ENCODE results near the gene SLC17A8. TPM values are rescaled to one million over a fixed set of nuclear protein-coding genes. Genes with fewer than 3 reads are reported as not detected.
"Not testable (repeated sequence)": the region's sequence is repeated elsewhere in the genome, so short reads cannot be mapped to it uniquely, and the experiment has no call there.

SLC17A8 gene
- polyA plus RNA-seq, 4 donors: 0.22 to 0.51 (median 0.37) TPM

DNA sequence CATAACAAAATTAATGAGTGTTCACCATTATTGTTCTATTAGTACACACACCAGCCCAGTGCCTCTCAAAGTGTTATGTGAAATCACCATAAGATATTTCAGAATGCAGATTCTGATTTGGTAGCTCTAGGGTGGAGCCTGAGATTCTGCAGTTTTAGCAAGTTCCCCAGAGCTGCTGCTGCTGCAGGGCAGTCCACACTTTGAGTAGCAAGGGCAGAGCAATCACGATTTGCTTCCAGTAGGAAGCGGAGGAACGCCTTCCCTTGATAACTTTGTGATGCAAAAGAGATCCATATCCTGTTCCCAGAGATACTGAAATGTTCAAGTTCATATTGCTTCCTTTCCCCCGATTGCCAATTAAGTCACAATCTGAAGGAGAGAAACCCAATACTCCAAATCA, 57.9 kb downstream of the SLC17A8 start:
- DNase-seq (ENCODE audit: low read depth in 4 of 4, low spot score in 3 of 4): no peak

DNA sequence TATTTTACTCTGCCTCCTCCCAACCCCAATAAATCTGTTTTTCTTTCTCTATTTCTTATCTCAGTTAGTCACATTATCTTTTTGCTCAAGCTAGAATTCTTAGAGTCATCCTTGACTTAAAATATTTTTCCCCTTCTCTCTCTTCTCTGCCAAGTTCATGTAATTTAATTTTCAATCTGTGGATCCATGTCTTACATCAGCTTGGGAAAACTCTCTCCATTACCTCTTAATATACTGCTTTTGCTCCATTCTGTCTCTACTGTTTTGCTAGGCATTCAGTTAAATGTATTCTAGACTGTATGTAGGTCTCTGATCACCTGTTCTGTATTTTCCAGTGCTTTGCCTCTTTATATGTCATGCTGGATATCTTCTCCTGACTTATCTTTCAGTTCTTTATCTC, 65.8 kb downstream of the SLC17A8 start:
- DNase-seq (ENCODE audit: low read depth in 4 of 4, low spot score in 3 of 4): no peak

DNA sequence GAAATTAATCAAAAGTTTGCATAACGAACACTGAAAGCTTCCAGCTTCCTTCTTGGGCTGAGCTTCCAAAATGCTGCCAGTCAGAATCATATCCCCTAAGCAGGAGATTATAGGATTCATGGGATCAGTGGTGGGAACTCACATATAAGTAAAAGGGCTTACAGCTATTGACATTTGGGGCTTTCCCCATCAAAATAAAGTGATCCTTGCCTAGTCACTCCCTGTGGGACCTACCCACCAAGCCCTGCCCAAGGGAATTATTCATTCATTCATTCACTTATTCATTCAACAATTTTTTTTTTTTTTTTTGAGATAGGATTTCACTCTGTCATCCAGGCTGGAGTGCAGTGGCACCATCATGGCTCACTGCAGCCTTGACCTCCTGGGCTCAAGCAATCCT, 69.3 kb downstream of the SLC17A8 start:
- DNase-seq (ENCODE audit: low read depth in 4 of 4, low spot score in 3 of 4): no peak

GRCh38 chr12:100427078-100427477, 70.2 kb downstream of the SLC17A8 start:
- DNase-seq (ENCODE audit: low read depth in 4 of 4, low spot score in 3 of 4): no peak

DNA sequence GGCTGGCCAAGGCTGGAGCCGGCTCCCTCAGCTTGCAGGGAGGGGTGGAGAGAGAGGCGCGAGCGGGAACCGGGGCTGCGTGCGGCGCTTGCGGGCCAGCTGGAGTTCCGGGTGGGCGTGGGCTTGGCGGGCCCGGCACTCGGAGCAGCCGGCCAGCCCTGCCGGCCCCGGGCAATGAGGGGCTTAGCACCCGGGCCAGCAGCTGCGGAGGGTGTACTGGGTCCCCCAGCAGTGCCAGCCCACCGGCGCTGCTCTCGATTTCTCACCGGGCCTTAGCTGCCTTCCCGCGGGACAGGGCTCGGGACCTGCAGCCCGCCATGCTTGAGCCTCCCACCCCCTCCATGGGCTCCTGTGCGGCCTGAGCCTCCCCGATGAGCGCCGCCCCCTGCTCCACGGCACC, 73.4 kb downstream of the SLC17A8 start:
- DNase-seq (ENCODE audit: low read depth in 4 of 4, low spot score in 3 of 4): not testable (repeated sequence)

DNA sequence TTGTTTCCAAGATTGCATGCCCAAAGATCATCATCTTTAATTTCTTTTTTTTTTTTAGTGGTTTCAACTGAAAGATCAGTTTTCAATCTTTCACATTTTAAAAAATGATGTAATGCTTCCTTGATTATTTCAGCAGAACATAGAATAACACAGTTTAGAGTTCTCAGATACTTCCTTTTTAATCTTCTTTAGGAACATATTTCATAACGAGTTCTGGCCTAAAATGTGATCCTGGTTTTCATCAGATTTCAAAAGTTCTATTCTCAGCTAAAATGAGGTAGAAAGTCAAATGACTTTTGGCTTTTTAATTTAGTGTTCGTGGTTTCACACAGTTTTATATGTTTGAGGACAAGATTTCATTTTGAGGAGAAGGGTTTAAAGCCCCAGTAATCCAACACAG, 76.8 kb downstream of the SLC17A8 start:
- DNase-seq (ENCODE audit: low read depth in 4 of 4, low spot score in 3 of 4): no peak

DNA sequence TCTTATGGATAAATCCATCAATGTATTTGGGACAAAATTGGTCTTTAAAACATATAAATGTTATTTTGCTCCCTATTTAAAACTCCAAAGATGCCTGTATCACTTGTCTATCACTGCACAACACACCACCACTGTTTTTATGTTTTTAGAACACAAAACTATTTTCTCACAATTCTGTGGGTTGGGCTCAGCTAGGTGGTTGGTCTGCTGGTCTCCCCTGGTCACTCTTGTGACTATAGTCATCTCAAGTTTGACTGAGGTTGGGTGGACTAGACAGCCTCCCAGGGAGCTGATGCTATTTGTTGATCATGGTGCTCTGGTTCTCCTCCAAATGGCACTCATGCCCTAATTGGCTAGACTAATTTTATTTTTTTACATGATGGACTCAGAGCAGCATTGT, 77.3 kb downstream of the SLC17A8 start:
- DNase-seq (ENCODE audit: low read depth in 4 of 4, low spot score in 3 of 4): no peak

GRCh38 chr12:100435957-100436356, 79.1 kb downstream of the SLC17A8 start:
- no peak for DNase-seq (ENCODE audit: low read depth in 4 of 4, low spot score in 3 of 4)

GRCh38 chr12:100437038-100437841, 80.4 kb downstream of the SLC17A8 start:
- DNase-seq (ENCODE audit: low read depth in 4 of 4, low spot score in 3 of 4): no peak

- DNase-seq (ENCODE audit: low read depth in 4 of 4, low spot score in 3 of 4): no peak
Observed at GRCh38 chr12:100439797-100440196, 82.9 kb downstream of the SLC17A8 start.

DNA sequence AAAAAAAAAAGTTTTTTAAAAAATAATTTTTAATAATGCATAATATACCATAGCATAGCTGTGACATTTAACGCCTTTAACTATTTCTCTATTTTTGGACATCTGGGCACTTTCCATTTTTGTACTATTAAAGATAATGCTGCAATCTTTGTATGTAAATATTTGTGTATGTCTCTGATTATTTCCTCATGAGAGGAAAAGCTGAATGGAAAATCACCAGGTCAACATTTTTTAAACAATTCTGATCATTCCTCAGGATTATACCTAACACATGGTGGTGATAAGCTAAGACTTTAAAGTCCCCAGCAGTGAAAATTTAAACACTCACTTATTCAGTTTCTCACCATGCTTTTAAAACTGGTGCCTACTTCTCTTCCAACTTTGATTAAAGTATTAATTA, 85.5 kb downstream of the SLC17A8 start:
- no peak for DNase-seq (ENCODE audit: low read depth in 4 of 4, low spot score in 3 of 4)

GRCh38 chr12:100443434-100443833, 86.6 kb downstream of the SLC17A8 start:
- DNase-seq (ENCODE audit: low read depth in 4 of 4, low spot score in 3 of 4): no peak

- no peak for DNase-seq (ENCODE audit: low read depth in 4 of 4, low spot score in 3 of 4)
Observed at GRCh38 chr12:100445081-100445481, 88.2 kb downstream of the SLC17A8 start.

- DNase-seq (ENCODE audit: low read depth in 4 of 4, low spot score in 3 of 4): no peak
Observed at GRCh38 chr12:100447381-100447780, 90.5 kb downstream of the SLC17A8 start.

DNA sequence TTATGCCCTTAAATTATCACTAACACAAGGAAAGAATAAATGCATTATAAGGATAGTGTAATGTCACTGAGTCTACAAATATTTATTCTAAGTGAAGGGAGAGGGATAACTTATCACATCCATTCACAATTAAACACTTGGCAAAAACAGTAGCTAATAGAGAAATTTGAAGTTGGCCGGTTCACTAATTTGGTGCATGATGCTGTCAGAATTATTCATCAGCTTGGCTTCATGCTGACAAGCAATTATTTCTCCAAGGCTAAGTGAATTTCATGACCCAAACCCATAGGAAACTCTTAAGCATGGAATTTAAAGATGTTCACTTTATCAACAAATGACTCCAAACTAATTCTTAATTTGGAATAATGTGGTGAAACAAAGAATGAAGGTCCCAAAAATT, 91.8 kb downstream of the SLC17A8 start:
- DNase-seq (ENCODE audit: low read depth in 4 of 4, low spot score in 3 of 4): no peak

- DNase-seq (ENCODE audit: low read depth in 4 of 4, low spot score in 3 of 4): no peak
Observed at GRCh38 chr12:100450735-100451134, 93.9 kb downstream of the SLC17A8 start.

GRCh38 chr12:100453951-100454350, 97.1 kb downstream of the SLC17A8 start:
- DNase-seq (ENCODE audit: low read depth in 4 of 4, low spot score in 3 of 4): no peak

GRCh38 chr12:100455896-100456295, 99.0 kb downstream of the SLC17A8 start:
- DNase-seq (ENCODE audit: low read depth in 4 of 4, low spot score in 3 of 4): no peak

GRCh38 chr12:100458191-100458590, 101.3 kb downstream of the SLC17A8 start:
- no peak for DNase-seq (ENCODE audit: low read depth in 4 of 4, low spot score in 3 of 4)

DNA sequence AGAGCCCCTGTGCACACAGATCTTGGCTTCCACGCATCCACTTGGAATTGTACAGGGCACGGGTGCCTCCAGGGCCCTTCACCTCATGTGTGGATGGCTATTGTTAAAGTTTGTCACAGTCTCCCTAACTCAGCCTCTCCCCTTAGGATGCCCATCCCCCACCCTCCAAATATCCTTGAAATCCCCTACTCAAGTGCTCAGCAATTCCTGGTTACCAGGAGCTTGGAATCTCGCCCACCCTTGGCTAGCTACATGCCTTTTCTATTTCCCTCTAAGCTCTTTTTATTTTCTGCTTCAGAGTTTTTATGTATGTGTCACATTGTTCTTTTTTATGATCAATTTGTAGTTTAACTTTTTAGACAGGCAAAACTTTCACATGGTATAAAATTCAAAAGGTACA, 103.8 kb downstream of the SLC17A8 start:
- no peak for DNase-seq (ENCODE audit: low read depth in 4 of 4, low spot score in 3 of 4)

- DNase-seq (ENCODE audit: low read depth in 4 of 4, low spot score in 3 of 4): no peak
Observed at GRCh38 chr12:100461330-100461973, 104.6 kb downstream of the SLC17A8 start.

GRCh38 chr12:100463661-100464060, 106.8 kb downstream of the SLC17A8 start:
- no peak for DNase-seq (ENCODE audit: low read depth in 4 of 4, low spot score in 3 of 4)

Data from right renal pelvis (tissue), 4 donors.